ENCODE data around the gene TM2D3. TPM values are rescaled to one million over a fixed set of nuclear protein-coding genes. Genes with fewer than 3 reads are reported as not detected.
A peak's percentile ranks its signal among the peaks of the same experiment; 100 is the strongest.

The TM2D3 gene, protein sequence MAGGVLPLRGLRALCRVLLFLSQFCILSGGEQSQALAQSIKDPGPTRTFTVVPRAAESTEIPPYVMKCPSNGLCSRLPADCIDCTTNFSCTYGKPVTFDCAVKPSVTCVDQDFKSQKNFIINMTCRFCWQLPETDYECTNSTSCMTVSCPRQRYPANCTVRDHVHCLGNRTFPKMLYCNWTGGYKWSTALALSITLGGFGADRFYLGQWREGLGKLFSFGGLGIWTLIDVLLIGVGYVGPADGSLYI
- 35.2 TPM for total RNA-seq (2021; ENCODE audit: unreplicated experiment)
- 29.0 and 30.9 TPM in 2 replicates for polyA plus RNA-seq (2012)
- Bru-seq, nascent RNA: percentile 86 among the genes with signal in this experiment
- percentile 78 among the genes with signal in this experiment for BruChase-seq, experiment 1, labeled RNA remaining after a 6-hour chase
- BruChase-seq, experiment 2, labeled RNA remaining after a 2-hour chase: percentile 83 among the genes with signal in this experiment
- long read RNA-seq, transcript TM2D3-202 (5 exons, 1,329 nt): major isoform, 22 of 47 reads
- long read RNA-seq, transcript TM2D3-201 (6 exons, 1,381 nt): minor isoform, 9 of 47 reads
- long read RNA-seq, partial matches to known transcripts: 0 of 47 reads
- long read RNA-seq, other reads (novel, unspliced or antisense): 9 of 47 reads

- Histone ChIP-seq H3K79me2 (ENCODE audit: insufficient read depth, low read length) (peaks cover 47% of the 10 kb centered on the region), H4K20me1 (ENCODE audit: insufficient read depth) (no peaks in the 10 kb centered on the region), H3K9me2 (ENCODE audit: insufficient read depth) (no peaks in the 10 kb centered on the region), H3K9ac (ENCODE audit: low read length) (peak within 1 kb of the TSS; percentile 86), H3K4me2 (ENCODE audit: low read length) (peak within 1 kb of the TSS; percentile 86), H3K27ac (ENCODE audit: low read depth, low read length) (peak within 1 kb of the TSS; percentile 94), H3K9me3 (ENCODE audit: control insufficient read depth in 1 of 2, insufficient read depth in 1 of 2, low read depth in 1 of 2, low read length in 2 of 2) (no peaks in the 10 kb centered on the region), H2AFZ (ENCODE audit: low read depth, low read length, poor library complexity, severe bottlenecking) (no peak within 1 kb of the TSS), H3K4me3 (replicated peaks in 1 of 2; ENCODE audit: low read depth in 1 of 2, low read length in 2 of 2) (peak within 1 kb of the TSS; percentile 88 to 92), H3K27me3 (ENCODE audit: insufficient read depth, low read length) (no peaks in the 10 kb centered on the region), H3K4me1 (ENCODE audit: control insufficient read depth in 1 of 2, insufficient read depth in 2 of 2, low read length in 2 of 2) (peaks cover 6 to 18% of the 10 kb centered on the region in 2 experiments; a peak in 2 of 4 replicates), H3K36me3 (ENCODE audit: control insufficient read depth in 1 of 2, insufficient read depth in 2 of 2, low read length in 2 of 2) (peaks cover 7 to 19% of the 10 kb centered on the region in 2 experiments; a peak in 2 of 4 replicates)
- peak; percentile 73 for DNase-seq (ENCODE audit: low read depth, low spot score)
- intact Hi-C loops (cut with micrococcal nuclease): no loop called here
- ATAC-seq: peak; percentile 93
- ChIA-PET CTCF (no interaction called here), RAD21 (ENCODE audit: low non-redundant PET in 1 of 2, low total read pairs in 2 of 2, uncharacterized antibody in 2 of 2, unreplicated experiment in 2 of 2) (no interaction called here), POLR2A (no interaction called here)
- BruUV-seq (replicated peaks): no TSS peak
- TF ChIP-seq EZH2phosphoT487 (IDR thresholded peaks at IDR 0.05; ENCODE audit: borderline replicate concordance): no peak
- TF ChIP-seq YY1 (IDR thresholded peaks at IDR 0.05; ENCODE audit: extremely low read depth, insufficient replicate concordance, low read depth, low read length): peak; percentile 94
- no peak for TF ChIP-seq CBX3 (IDR thresholded peaks at IDR 0.05; ENCODE audit: low read depth)
- TF ChIP-seq, protein P1, sequence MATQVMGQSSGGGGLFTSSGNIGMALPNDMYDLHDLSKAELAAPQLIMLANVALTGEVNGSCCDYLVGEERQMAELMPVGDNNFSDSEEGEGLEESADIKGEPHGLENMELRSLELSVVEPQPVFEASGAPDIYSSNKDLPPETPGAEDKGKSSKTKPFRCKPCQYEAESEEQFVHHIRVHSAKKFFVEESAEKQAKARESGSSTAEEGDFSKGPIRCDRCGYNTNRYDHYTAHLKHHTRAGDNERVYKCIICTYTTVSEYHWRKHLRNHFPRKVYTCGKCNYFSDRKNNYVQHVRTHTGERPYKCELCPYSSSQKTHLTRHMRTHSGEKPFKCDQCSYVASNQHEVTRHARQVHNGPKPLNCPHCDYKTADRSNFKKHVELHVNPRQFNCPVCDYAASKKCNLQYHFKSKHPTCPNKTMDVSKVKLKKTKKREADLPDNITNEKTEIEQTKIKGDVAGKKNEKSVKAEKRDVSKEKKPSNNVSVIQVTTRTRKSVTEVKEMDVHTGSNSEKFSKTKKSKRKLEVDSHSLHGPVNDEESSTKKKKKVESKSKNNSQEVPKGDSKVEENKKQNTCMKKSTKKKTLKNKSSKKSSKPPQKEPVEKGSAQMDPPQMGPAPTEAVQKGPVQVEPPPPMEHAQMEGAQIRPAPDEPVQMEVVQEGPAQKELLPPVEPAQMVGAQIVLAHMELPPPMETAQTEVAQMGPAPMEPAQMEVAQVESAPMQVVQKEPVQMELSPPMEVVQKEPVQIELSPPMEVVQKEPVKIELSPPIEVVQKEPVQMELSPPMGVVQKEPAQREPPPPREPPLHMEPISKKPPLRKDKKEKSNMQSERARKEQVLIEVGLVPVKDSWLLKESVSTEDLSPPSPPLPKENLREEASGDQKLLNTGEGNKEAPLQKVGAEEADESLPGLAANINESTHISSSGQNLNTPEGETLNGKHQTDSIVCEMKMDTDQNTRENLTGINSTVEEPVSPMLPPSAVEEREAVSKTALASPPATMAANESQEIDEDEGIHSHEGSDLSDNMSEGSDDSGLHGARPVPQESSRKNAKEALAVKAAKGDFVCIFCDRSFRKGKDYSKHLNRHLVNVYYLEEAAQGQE (IDR thresholded peaks at IDR 0.05; ENCODE audit: low read depth): no peak
- TF ChIP-seq, protein P2, sequence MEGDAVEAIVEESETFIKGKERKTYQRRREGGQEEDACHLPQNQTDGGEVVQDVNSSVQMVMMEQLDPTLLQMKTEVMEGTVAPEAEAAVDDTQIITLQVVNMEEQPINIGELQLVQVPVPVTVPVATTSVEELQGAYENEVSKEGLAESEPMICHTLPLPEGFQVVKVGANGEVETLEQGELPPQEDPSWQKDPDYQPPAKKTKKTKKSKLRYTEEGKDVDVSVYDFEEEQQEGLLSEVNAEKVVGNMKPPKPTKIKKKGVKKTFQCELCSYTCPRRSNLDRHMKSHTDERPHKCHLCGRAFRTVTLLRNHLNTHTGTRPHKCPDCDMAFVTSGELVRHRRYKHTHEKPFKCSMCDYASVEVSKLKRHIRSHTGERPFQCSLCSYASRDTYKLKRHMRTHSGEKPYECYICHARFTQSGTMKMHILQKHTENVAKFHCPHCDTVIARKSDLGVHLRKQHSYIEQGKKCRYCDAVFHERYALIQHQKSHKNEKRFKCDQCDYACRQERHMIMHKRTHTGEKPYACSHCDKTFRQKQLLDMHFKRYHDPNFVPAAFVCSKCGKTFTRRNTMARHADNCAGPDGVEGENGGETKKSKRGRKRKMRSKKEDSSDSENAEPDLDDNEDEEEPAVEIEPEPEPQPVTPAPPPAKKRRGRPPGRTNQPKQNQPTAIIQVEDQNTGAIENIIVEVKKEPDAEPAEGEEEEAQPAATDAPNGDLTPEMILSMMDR (IDR thresholded peaks at IDR 0.05 in 2 of 3, conservative IDR thresholded peaks at IDR 0.05 in 1 of 3; ENCODE audit: borderline replicate concordance in 1 of 3, insufficient read depth in 1 of 3, low read depth in 2 of 3, low read length in 2 of 3): peak; percentile 45 to 74 (median 61); a peak in 5 of 6 replicates
- peak; percentile 61 for TF ChIP-seq RAD21 (IDR thresholded peaks at IDR 0.05; ENCODE audit: low read depth)
- TF ChIP-seq EZH2 (IDR thresholded peaks at IDR 0.05): no peak
- TF ChIP-seq, protein P3, sequence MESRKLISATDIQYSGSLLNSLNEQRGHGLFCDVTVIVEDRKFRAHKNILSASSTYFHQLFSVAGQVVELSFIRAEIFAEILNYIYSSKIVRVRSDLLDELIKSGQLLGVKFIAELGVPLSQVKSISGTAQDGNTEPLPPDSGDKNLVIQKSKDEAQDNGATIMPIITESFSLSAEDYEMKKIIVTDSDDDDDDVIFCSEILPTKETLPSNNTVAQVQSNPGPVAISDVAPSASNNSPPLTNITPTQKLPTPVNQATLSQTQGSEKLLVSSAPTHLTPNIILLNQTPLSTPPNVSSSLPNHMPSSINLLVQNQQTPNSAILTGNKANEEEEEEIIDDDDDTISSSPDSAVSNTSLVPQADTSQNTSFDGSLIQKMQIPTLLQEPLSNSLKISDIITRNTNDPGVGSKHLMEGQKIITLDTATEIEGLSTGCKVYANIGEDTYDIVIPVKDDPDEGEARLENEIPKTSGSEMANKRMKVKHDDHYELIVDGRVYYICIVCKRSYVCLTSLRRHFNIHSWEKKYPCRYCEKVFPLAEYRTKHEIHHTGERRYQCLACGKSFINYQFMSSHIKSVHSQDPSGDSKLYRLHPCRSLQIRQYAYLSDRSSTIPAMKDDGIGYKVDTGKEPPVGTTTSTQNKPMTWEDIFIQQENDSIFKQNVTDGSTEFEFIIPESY (IDR thresholded peaks at IDR 0.05; ENCODE audit: extremely low read depth, insufficient replicate concordance, low read length): peak; percentile 83
- no peak for TF ChIP-seq ZNF274 (IDR thresholded peaks at IDR 0.05; ENCODE audit: low read depth, low read length)
- peak; percentile 96 for TF ChIP-seq ZFX (IDR thresholded peaks at IDR 0.05)
- peak; percentile 26 for TF ChIP-seq TCF7L2 (IDR thresholded peaks at IDR 0.05; ENCODE audit: borderline replicate concordance, extremely low read depth, insufficient read depth, insufficient read length)
- 0 out of 2 replicates have a peak, but pooled peaks have one; percentile 36 for TF ChIP-seq EGR1 (IDR thresholded peaks at IDR 0.05; ENCODE audit: low read depth)
- TF ChIP-seq JUND (IDR thresholded peaks at IDR 0.05): no peak
- TF ChIP-seq SP1 (IDR thresholded peaks at IDR 0.05; ENCODE audit: low read depth): no peak; the same call in 1 of the 2 replicates
- peak; percentile 91 for TF ChIP-seq MAX (IDR thresholded peaks at IDR 0.05)
- peak; percentile 83; the same call in 1 of the 2 replicates for TF ChIP-seq SIN3A (IDR thresholded peaks at IDR 0.05; ENCODE audit: low read depth)
Measured at GRCh38 chr15:101652098-101652785, at the start of gene TM2D3. TM2D3 (minus strand) TSS chr15:101652381; CDS start chr15:101652361, 20 bp downstream.

Data from HCT116 (cell line).